H1 (cell line): ENCODE data around the gene NOBOX. TPM values are rescaled to one million over a fixed set of nuclear protein-coding genes. Genes with fewer than 3 reads are reported as not detected.
A peak's percentile ranks its signal among the peaks of the same experiment; 100 is the strongest.

Experiments
- CTCF ChIA-PET: fragments of 300-600 bp; sonication (Branson Sonifier 250); formaldehyde crosslinking; loops from one replicate; lab custom pipeline; 2021; ENCODE audit not compliant: partially characterized antibody; lab: Charles Lee
- POLR2A ChIA-PET: fragments of 300-600 bp; sonication (Branson Sonifier 250); formaldehyde crosslinking; loops from one replicate; lab custom pipeline; 2021; ENCODE audit warnings: inconsistent platforms; ENCODE audit not compliant: partially characterized antibody; lab: Charles Lee
- DNase-seq, 2 experiments: peaks; one replicate each; pipeline versions ENCODE4 v3.0.0 to v3.0.0-alpha.2; 2010 to 2022; ENCODE audit warnings: low spot score in 2 of 2, low read depth in 1 of 2, mixed read lengths in 1 of 2
- FAIRE-seq: peaks from 2 replicates; lab custom pipeline; 2011; peaks lifted over from hg19 to GRCh38; lab: Jason Lieb, UNC
- H2AFZ ChIP-seq: 2 replicates; pipeline ENCODE4 v1.8.1; 2012; ENCODE audit warnings: low read length, inconsistent platforms
- H2AK5ac ChIP-seq: 2 replicates; pipeline ENCODE4 v1.6.1; 2013; ENCODE audit warnings: low read depth, low read length
- H2BK120ac ChIP-seq: replicated peaks from 2 replicates; pipeline ENCODE3; 2013; ENCODE audit warnings: low read depth, low read length, inconsistent platforms
- H2BK12ac ChIP-seq: 2 replicates; pipeline ENCODE4 v1.6.1; 2013; ENCODE audit warnings: low read depth, low read length
- H2BK15ac ChIP-seq: 2 replicates; pipeline ENCODE4 v1.6.1; 2013; ENCODE audit warnings: low read length
- H2BK20ac ChIP-seq: 2 replicates; pipeline ENCODE4 v1.6.1; 2013; ENCODE audit warnings: low read length
- H2BK5ac ChIP-seq: 2 replicates; pipeline ENCODE4 v1.6.1; 2013; ENCODE audit warnings: low read depth, low read length
- H3K14ac ChIP-seq: 2 replicates; pipeline ENCODE4 v1.6.1; 2013; ENCODE audit warnings: inconsistent platforms; ENCODE audit not compliant: insufficient read length
- H3K18ac ChIP-seq: 2 replicates; pipeline ENCODE4 v1.6.1; 2013; ENCODE audit warnings: low read length; ENCODE audit errors: extremely low read depth
- H3K23ac ChIP-seq: 2 replicates; pipeline ENCODE4 v1.6.1; 2013; ENCODE audit warnings: inconsistent platforms; ENCODE audit not compliant: insufficient read length
- H3K23me2 ChIP-seq: 2 replicates; pipeline ENCODE4 v1.6.1; 2013; ENCODE audit warnings: low read depth, low read length
- H3K27ac ChIP-seq: 2 replicates; pipeline ENCODE4 v1.6.1; 2011; ENCODE audit warnings: low read depth, low read length, inconsistent platforms
- H3K27me3 ChIP-seq, 4 experiments: replicated peaks in 1 of 4; 1 replicate in 1 of 4; 2 replicates in 3 of 4; pipeline versions ENCODE4 v1.6.1 to v1.8.1; 2011 to 2013; ENCODE audit warnings: low read length in 3 of 4, mild to moderate bottlenecking in 3 of 4, inconsistent platforms in 2 of 4, mixed read lengths in 2 of 4, moderate library complexity in 1 of 4; ENCODE audit not compliant: control insufficient read depth in 3 of 4, insufficient read depth in 3 of 4; ENCODE audit errors: extremely low read depth in 1 of 4
- H3K36me3 ChIP-seq, 4 experiments: 2 replicates each; pipeline versions ENCODE4 v1.6.1 to v1.8.1; 2011 to 2013; ENCODE audit warnings: mild to moderate bottlenecking in 4 of 4, low read length in 3 of 4, moderate library complexity in 2 of 4, control low read depth in 1 of 4, inconsistent platforms in 1 of 4; ENCODE audit not compliant: insufficient read depth in 4 of 4, control insufficient read depth in 2 of 4
- H3K4ac ChIP-seq: replicated peaks from 2 replicates; pipeline ENCODE3; 2013; ENCODE audit warnings: low read length, low read depth, mixed read lengths, inconsistent platforms; ENCODE audit not compliant: insufficient read length
- H3K4me1 ChIP-seq, 4 experiments: replicated peaks in 1 of 4; 1 replicate in 1 of 4; 2 replicates in 3 of 4; pipeline versions ENCODE4 v1.6.1 to v1.8.1; 2011 to 2013; ENCODE audit warnings: low read length in 3 of 4, inconsistent platforms in 2 of 4, mixed read lengths in 1 of 4; ENCODE audit not compliant: insufficient read depth in 4 of 4, control insufficient read depth in 3 of 4
- H3K4me2 ChIP-seq, 2 experiments: 2 replicates each; pipeline versions ENCODE4 v1.6.1 to v1.8.1; 2011 to 2013; ENCODE audit warnings: low read depth in 2 of 2, low read length in 2 of 2, control low read depth in 1 of 2, inconsistent platforms in 1 of 2, mild to moderate bottlenecking in 1 of 2; ENCODE audit not compliant: insufficient read depth in 1 of 2
- H3K4me3 ChIP-seq, 4 experiments: fragments of 200-600, 300-600 bp in 1 of 4; sonication (generic), shearing (Covaris generic), sonication (Bioruptor Twin) in 1 of 4; 2 replicates each; pipeline versions ENCODE4 v1.5.1 to v1.8.1; 2011 to 2016; ENCODE audit warnings: low read length in 4 of 4, low read depth in 3 of 4, control low read depth in 2 of 4, inconsistent platforms in 2 of 4, mild to moderate bottlenecking in 2 of 4, mixed read lengths in 1 of 4, moderate library complexity in 1 of 4; ENCODE audit not compliant: insufficient read depth in 2 of 4; ENCODE audit errors: extremely low read depth in 1 of 4
- H3K56ac ChIP-seq: replicated peaks from 2 replicates; pipeline ENCODE3; 2013; ENCODE audit warnings: low read depth, mild to moderate bottlenecking, mixed read lengths, low read length, inconsistent platforms; ENCODE audit not compliant: insufficient read length
- H3K79me1 ChIP-seq: 2 replicates; pipeline ENCODE4 v1.6.1; 2013; ENCODE audit warnings: low read depth, low read length, control low read depth
- H3K79me2 ChIP-seq, 2 experiments: 2 replicates each; pipeline versions ENCODE4 v1.6.1 to v1.8.1; 2012 to 2013; ENCODE audit warnings: low read length in 2 of 2, mild to moderate bottlenecking in 2 of 2, inconsistent platforms in 1 of 2; ENCODE audit not compliant: insufficient read depth in 2 of 2, control insufficient read depth in 1 of 2
- H3K9ac ChIP-seq, 4 experiments: replicated peaks in 1 of 4; 1 replicate in 1 of 4; 2 replicates in 3 of 4; pipeline versions ENCODE4 v1.6.1 to v1.8.1; 2011 to 2013; ENCODE audit warnings: low read depth in 3 of 4, low read length in 3 of 4, control low read depth in 2 of 4, mild to moderate bottlenecking in 2 of 4, moderate library complexity in 2 of 4, inconsistent platforms in 1 of 4; ENCODE audit errors: extremely low read depth in 1 of 4
- H3K9me3 ChIP-seq, 2 experiments: 2 replicates each; pipeline versions ENCODE4 v1.6.1 to v1.8.1; 2012 to 2013; ENCODE audit warnings: mild to moderate bottlenecking in 2 of 2, moderate library complexity in 2 of 2, control low read depth in 1 of 2, inconsistent platforms in 1 of 2, low read depth in 1 of 2, low read length in 1 of 2, mixed read lengths in 1 of 2; ENCODE audit not compliant: insufficient read depth in 2 of 2
- H4K20me1 ChIP-seq, 2 experiments: replicated peaks in 1 of 2; 2 replicates each; pipeline versions ENCODE3 to v1.8.1; 2011 to 2013; ENCODE audit warnings: inconsistent platforms in 2 of 2, low read length in 2 of 2, mild to moderate bottlenecking in 1 of 2; ENCODE audit not compliant: insufficient read depth in 2 of 2, control insufficient read depth in 1 of 2
- H4K5ac ChIP-seq: 2 replicates; pipeline ENCODE4 v1.6.1; 2013; ENCODE audit warnings: low read length, low read depth, mixed read lengths, inconsistent platforms; ENCODE audit not compliant: insufficient read length
- H4K8ac ChIP-seq: 2 replicates; pipeline ENCODE4 v1.8.0; 2013; ENCODE audit warnings: mild to moderate bottlenecking, moderate library complexity, low read length, inconsistent platforms; ENCODE audit not compliant: insufficient read depth; ENCODE audit errors: extremely low read depth
- H4K91ac ChIP-seq: replicated peaks from 2 replicates; pipeline ENCODE3; 2013; ENCODE audit warnings: low read length, mixed read lengths, inconsistent platforms; ENCODE audit not compliant: insufficient read length
- ASH2L ChIP-seq: fragments of 200-600, 300-600 bp; sonication (generic); IDR thresholded peaks from one replicate; pipeline ENCODE4 v1.7.1; 2017; ENCODE audit warnings: low read length
- BRCA1 ChIP-seq: IDR thresholded peaks from 2 replicates; pipeline ENCODE4 v1.6.1; 2012; ENCODE audit warnings: low read depth, low read length, improper control_type of control experiment
- CBX8 ChIP-seq: fragments of 300-800, 300-1000 bp; sonication (generic); IDR thresholded peaks from 2 replicates; pipeline ENCODE4 v1.7.1; 2016; ENCODE audit warnings: low read depth, low read length, borderline replicate concordance
- CREB1 ChIP-seq: IDR thresholded peaks from 2 replicates; pipeline ENCODE4 v1.6.1; 2012; ENCODE audit warnings: inconsistent platforms
- EZH2 ChIP-seq: fragments of 200-600 bp; sonication (generic); IDR thresholded peaks from 2 replicates; pipeline ENCODE4 v1.7.1; 2012; ENCODE audit warnings: low read depth, mild to moderate bottlenecking, moderate library complexity, low read length, inconsistent platforms; ENCODE audit not compliant: severe bottlenecking
- GABPA ChIP-seq: IDR thresholded peaks from 2 replicates; pipeline ENCODE4 v1.6.1; 2011; ENCODE audit warnings: mild to moderate bottlenecking, low read length, moderate library complexity, borderline replicate concordance; ENCODE audit not compliant: insufficient read depth
- KDM5A ChIP-seq: fragments of 200-600 bp; IDR thresholded peaks from 2 replicates; pipeline ENCODE4 v1.7.1; 2012; ENCODE audit warnings: mild to moderate bottlenecking, low read length, inconsistent platforms, mixed read lengths
- PHF8 ChIP-seq: fragments of 200-600 bp; sonication (generic); conservative IDR thresholded peaks from 2 replicates; pipeline ENCODE4 v1.7.1; 2012; ENCODE audit warnings: low read depth, mild to moderate bottlenecking, inconsistent platforms, low read length, moderate library complexity
- SIRT6 ChIP-seq: IDR thresholded peaks from one replicate; pipeline ENCODE4 v1.7.1; 2012; ENCODE audit warnings: low read length, inconsistent platforms
- SUZ12 ChIP-seq: fragments of 200-600 bp; sonication (generic); IDR thresholded peaks from 2 replicates; pipeline ENCODE4 v1.6.1; 2012; ENCODE audit warnings: mild to moderate bottlenecking, inconsistent platforms, low read length, moderate library complexity, mixed read lengths
- TBP ChIP-seq: IDR thresholded peaks from 2 replicates; pipeline ENCODE4 v1.6.1; 2011; ENCODE audit warnings: low read depth, low read length, improper control_type of control experiment
- ZNF274 ChIP-seq: IDR thresholded peaks from 2 replicates; pipeline ENCODE4 v1.7.0; 2012; ENCODE audit warnings: low read length, borderline replicate concordance; ENCODE audit errors: extremely low read depth
- WGBS, 2 experiments: shearing (Covaris generic) in 1 of 2; methylation state at CpG; one replicate each; pipeline versions ENCODE4 v1.1.6 to v1.1.7; 2013 to 2015; ENCODE audit warnings: low lambda C conversion rate in 2 of 2, mixed read lengths in 2 of 2, inconsistent platforms in 1 of 2, low coverage in 1 of 2, missing lambda C conversion rate in 1 of 2; ENCODE audit not compliant: insufficient replicate concordance in 2 of 2, insufficient coverage in 1 of 2, insufficient read length in 1 of 2; ENCODE audit errors: extremely low coverage in 1 of 2, missing lambda C conversion rate in 1 of 2; 5-methylcytosine and 5-hydroxymethylcytosine counted together
- polyA plus RNA-seq, 7 experiments: library from polyadenylated mRNA; depleted of rRNA in 3 of 7; stranded (reverse) in 5 of 7; unstranded in 2 of 7; fragments of >200 nt in 5 of 7; fragments of 200-250 nt in 2 of 7; gene quantifications; 1 replicate in 5 of 7; 2 replicates in 1 of 7; 4 replicates in 1 of 7; pipeline versions ENCODE4 v1.2.1 to v1.2.3, GENCODE V29; 2011 to 2013; ENCODE audit warnings: missing spikeins in 2 of 7, mixed read lengths in 2 of 7
- total RNA-seq: library from RNA; stranded (reverse); fragmentation: NEBNext Ultra II Directional; extraction: Animal tissue kit (Norgen Biotek cat#: 25700); gene quantifications from 2 replicates; pipeline ENCODE4 v1.2.1, GENCODE V29; 2021
- TF ChIP-seq, protein P1 (sequence below): IDR thresholded peaks from 2 replicates; pipeline ENCODE4 v1.6.1; 2012; ENCODE audit warnings: inconsistent platforms
- TF ChIP-seq, protein P2 (sequence below): IDR thresholded peaks from 2 replicates; pipeline ENCODE4 v1.6.1; 2012; ENCODE audit warnings: inconsistent platforms

Gene NOBOX
- total and polyA plus RNA-seq, 2 of the 8 experiments (the other 6 are each of a cell fraction or from before 2014, with no cell fraction given): not detected

DNA sequence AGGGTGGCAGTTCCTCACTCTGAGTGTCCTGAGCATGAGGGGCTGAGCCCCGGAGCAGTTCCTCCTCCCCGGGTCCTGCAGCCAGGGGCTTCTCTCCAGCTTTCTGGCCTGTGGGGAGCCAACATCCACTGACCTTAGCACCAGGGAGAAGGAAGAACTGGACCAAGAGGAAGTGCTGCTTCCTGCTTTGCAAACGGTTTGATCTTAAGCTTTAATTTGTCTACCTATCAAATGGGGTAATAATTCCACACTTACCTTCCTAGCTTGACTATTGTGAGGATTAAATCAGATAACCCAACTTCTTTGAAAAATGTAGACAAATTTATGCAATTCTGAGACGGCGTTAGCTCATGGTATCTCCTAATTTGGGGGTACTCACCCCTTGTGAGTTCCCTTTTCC, 2.0 kb downstream of the NOBOX start:
- Histone ChIP-seq H3K27ac (no peak overlapping the region), H3K9ac (no peak overlapping the region), H2BK15ac (no peak overlapping the region), H3K4me2 (no peak overlapping the region), H4K20me1 (no peaks in the 10 kb centered on the region), H2BK20ac (no peak overlapping the region), H4K91ac (no peak overlapping the region), H4K5ac (no peak overlapping the region), H3K18ac (no peak overlapping the region), H3K36me3 (no peaks in the 10 kb centered on the region), H3K56ac (no peak overlapping the region), H2BK5ac (no peak overlapping the region), H3K23me2 (no peaks in the 10 kb centered on the region), H3K27me3 (no peaks in the 10 kb centered on the region), H3K4ac (no peak overlapping the region), H3K79me1 (no peaks in the 10 kb centered on the region), H3K9me3 (no peaks in the 10 kb centered on the region), H2AK5ac (no peak overlapping the region), H2AFZ (no peak overlapping the region; the same call in 1 of the 2 replicates), H3K23ac (no peak overlapping the region), H3K4me3 (no peak overlapping the region), H3K4me1 (no peaks in the 10 kb centered on the region), H2BK12ac (no peak overlapping the region), H2BK120ac (no peak overlapping the region), H3K79me2 (no peaks in the 10 kb centered on the region), H4K8ac (no peak overlapping the region), H3K14ac (no peak overlapping the region)
- ChIA-PET CTCF (interaction anchor here (0.6 to 2.4 kb wide), 5 partner anchors 10 to 1203 kb away, joined by 3 to 16 read pairs (median 4); no protein-coding TSS in a partner anchor), POLR2A (no interaction called here)
- peak in 1 of 2 experiments; percentile 14 for DNase-seq
- WGBS, 2 experiments: 78% methylated on average over 5 of the region's 5 CpGs; no CpG with 5 or more reads in 1 of the 2 experiments
- FAIRE-seq: no peak
- TF ChIP-seq SIRT6 (no peak), BRCA1 (no peak), PHF8 (no peak), CBX8 (no peak), CREB1 (no peak), EZH2 (no peak), TBP (no peak), SUZ12 (no peak), ASH2L (no peak), ZNF274 (no peak), GABPA (no peak), KDM5A (no peak)
- TF ChIP-seq, protein P1, sequence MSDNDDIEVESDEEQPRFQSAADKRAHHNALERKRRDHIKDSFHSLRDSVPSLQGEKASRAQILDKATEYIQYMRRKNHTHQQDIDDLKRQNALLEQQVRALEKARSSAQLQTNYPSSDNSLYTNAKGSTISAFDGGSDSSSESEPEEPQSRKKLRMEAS: no peak
- TF ChIP-seq, protein P2, sequence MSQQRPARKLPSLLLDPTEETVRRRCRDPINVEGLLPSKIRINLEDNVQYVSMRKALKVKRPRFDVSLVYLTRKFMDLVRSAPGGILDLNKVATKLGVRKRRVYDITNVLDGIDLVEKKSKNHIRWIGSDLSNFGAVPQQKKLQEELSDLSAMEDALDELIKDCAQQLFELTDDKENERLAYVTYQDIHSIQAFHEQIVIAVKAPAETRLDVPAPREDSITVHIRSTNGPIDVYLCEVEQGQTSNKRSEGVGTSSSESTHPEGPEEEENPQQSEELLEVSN: no peak
